Measurements from ENCODE around the gene WDR18. TPM values are rescaled to one million over a fixed set of nuclear protein-coding genes. Genes with fewer than 3 reads are reported as not detected.
A peak's percentile ranks its signal among the peaks of the same experiment; 100 is the strongest.

WDR18 gene
- total RNA-seq, 1 donor from 2014 or later: 29.2 TPM

- H3K4me3 ChIP-seq: no peak overlapping the region
- intact Hi-C loops (cut with DNase I): no loop called here
- no peaks in the 10 kb centered on the region for H3K9me3 ChIP-seq
- peaks cover 7% of the 10 kb centered on the region for H3K4me1 ChIP-seq
- H3K36me3 ChIP-seq: peaks cover 33% of the 10 kb centered on the region
- peaks cover 8% of the 10 kb centered on the region for H3K27me3 ChIP-seq (ENCODE audit: low read depth)
- no peak overlapping the region for H3K27ac ChIP-seq
- no peak for DNase-seq
- ATAC-seq: no peak
- TF ChIP-seq CTCF (IDR thresholded peaks at IDR 0.05): no peak
These were observed 23.5 kb downstream of the WDR18 start for GRCh38 chr19:1007399-1008251.

GRCh38 chr19:1008268-1009040 is 24.3 kb downstream of the WDR18 start:
- H3K9me3 ChIP-seq: no peaks in the 10 kb centered on the region
- DNase-seq: no peak
- H3K36me3 ChIP-seq: peaks cover 41% of the 10 kb centered on the region
- TF ChIP-seq CTCF (IDR thresholded peaks at IDR 0.05): no peak
- intact Hi-C loops (cut with DNase I): no loop called here
- peaks cover 3% of the 10 kb centered on the region for H3K27me3 ChIP-seq (ENCODE audit: low read depth)
- ATAC-seq: no peak
- H3K4me3 ChIP-seq: peak overlapping the region; percentile 11
- peaks cover 7% of the 10 kb centered on the region for H3K4me1 ChIP-seq
- H3K27ac ChIP-seq: peak overlapping the region; percentile 46

GRCh38 chr19:1009041-1009980 is 25.2 kb downstream of the WDR18 start:
- no peaks in the 10 kb centered on the region for H3K27me3 ChIP-seq (ENCODE audit: low read depth)
- DNase-seq (no peak), ATAC-seq (peak; percentile 8 to 31)
- no peaks in the 10 kb centered on the region for H3K9me3 ChIP-seq
- H3K4me3 ChIP-seq: peak overlapping the region; percentile 11
- intact Hi-C loops (cut with DNase I): no loop called here
- peaks cover 7% of the 10 kb centered on the region for H3K4me1 ChIP-seq
- peak overlapping the region; percentile 46 for H3K27ac ChIP-seq
- H3K36me3 ChIP-seq: peaks cover 49% of the 10 kb centered on the region
- no peak for TF ChIP-seq CTCF (IDR thresholded peaks at IDR 0.05)

GRCh38 chr19:1009981-1010538 is 25.9 kb downstream of the WDR18 start:
- intact Hi-C loops (cut with DNase I): no loop called here
- no peaks in the 10 kb centered on the region for H3K9me3 ChIP-seq
- ATAC-seq (peak in 1 of 2 donors; percentile 3), DNase-seq (no peak)
- peaks cover 10% of the 10 kb centered on the region for H3K4me1 ChIP-seq
- no peak for TF ChIP-seq CTCF (IDR thresholded peaks at IDR 0.05)
- no peaks in the 10 kb centered on the region for H3K27me3 ChIP-seq (ENCODE audit: low read depth)
- H3K27ac ChIP-seq: peak overlapping the region; percentile 4
- H3K4me3 ChIP-seq: no peak overlapping the region
- peaks cover 49% of the 10 kb centered on the region for H3K36me3 ChIP-seq

Measured in lower lobe of right lung (tissue), 2 donors.